Measurements from ENCODE around the gene LTBR.

The LTBR gene

GRCh38 chr12:6384499-6385436 is 806 bp downstream of the LTBR start:
- H3K4me3 ChIP-seq (replicated peaks; ENCODE audit: low read depth, low read length): peak overlapping the region; percentile 77
- no peak for DNase-seq (ENCODE audit: low read depth)
- TF ChIP-seq CTCF (IDR thresholded peaks at IDR 0.05; ENCODE audit: low read length, missing control alignments): no peak

- TF ChIP-seq CTCF (IDR thresholded peaks at IDR 0.05; ENCODE audit: low read length, missing control alignments): no peak
- no peak for DNase-seq (ENCODE audit: low read depth)
- peak overlapping the region; percentile 12 for H3K4me3 ChIP-seq (replicated peaks; ENCODE audit: low read depth, low read length)
Measured at GRCh38 chr12:6386038-6386437, 2.1 kb downstream of the LTBR start.

DNA sequence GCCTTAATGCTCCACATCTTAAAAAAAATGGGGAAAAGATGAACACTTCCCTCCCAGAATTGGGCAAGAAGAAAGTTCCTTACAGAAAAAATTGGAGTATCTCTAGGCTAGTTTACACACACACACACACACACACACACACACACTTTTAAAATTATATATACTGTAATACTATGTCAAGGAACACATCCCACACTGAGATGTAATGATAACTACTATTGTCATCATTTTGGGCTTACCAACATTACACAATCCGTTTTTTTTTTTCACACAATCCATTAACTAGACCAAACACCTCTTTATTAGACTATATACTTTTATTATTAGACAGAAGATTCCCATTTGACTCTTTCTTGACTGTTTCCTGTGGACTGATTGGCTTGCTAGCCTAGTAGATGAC is 2.5 kb downstream of the LTBR start:
- no peak for TF ChIP-seq CTCF (IDR thresholded peaks at IDR 0.05; ENCODE audit: low read length, missing control alignments)
- H3K4me3 ChIP-seq (replicated peaks; ENCODE audit: low read depth, low read length): peak overlapping the region; percentile 12
- no peak for DNase-seq (ENCODE audit: low read depth)

GRCh38 chr12:6387541-6387940 is 3.6 kb downstream of the LTBR start:
- TF ChIP-seq CTCF (IDR thresholded peaks at IDR 0.05; ENCODE audit: low read length, missing control alignments): no peak
- H3K4me3 ChIP-seq (replicated peaks; ENCODE audit: low read depth, low read length): no peak overlapping the region
- no peak for DNase-seq (ENCODE audit: low read depth)

DNA sequence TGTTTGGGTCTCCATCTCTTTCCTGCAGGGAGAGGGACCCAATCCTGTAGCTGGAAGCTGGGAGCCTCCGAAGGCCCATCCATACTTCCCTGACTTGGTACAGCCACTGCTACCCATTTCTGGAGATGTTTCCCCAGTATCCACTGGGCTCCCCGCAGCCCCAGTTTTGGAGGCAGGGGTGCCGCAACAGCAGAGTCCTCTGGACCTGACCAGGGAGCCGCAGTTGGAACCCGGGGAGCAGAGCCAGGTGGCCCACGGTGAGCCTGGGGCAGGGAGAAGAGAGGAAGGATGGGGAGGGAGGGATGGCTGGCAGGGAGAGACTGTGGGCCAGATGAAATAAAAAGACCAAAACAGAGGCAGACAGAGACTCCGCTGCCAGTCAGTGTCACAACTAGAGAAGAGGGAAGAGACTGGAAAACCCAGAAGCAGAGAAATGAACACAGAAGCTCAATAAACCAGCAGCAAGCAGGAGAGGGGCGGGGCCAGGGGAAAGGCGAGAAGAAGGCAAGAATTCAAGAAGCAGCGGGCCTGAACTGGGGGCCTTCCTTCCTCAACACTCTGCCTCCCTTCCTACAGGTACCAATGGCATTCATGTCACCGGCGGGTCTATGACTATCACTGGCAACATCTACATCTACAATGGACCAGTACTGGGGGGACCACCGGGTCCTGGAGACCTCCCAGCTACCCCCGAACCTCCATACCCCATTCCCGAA is 6.3 kb downstream of the LTBR start:
- TF ChIP-seq CTCF (IDR thresholded peaks at IDR 0.05; ENCODE audit: low read length, missing control alignments): no peak
- no peak for DNase-seq (ENCODE audit: low read depth)
- H3K4me3 ChIP-seq (replicated peaks; ENCODE audit: low read depth, low read length): no peak overlapping the region

- DNase-seq (ENCODE audit: low read depth): no peak
- TF ChIP-seq CTCF (IDR thresholded peaks at IDR 0.05; ENCODE audit: low read length, missing control alignments): no peak
- H3K4me3 ChIP-seq (replicated peaks; ENCODE audit: low read depth, low read length): no peak overlapping the region
Measured at GRCh38 chr12:6391013-6391412, 7.1 kb downstream of the LTBR start.

Measured in fibroblast of pulmonary artery (primary cell).